GM12878 (cell line): Measurements from ENCODE around the gene STK11. TPM values are rescaled to one million over a fixed set of nuclear protein-coding genes. Genes with fewer than 3 reads are reported as not detected.

Source experiments
- ATAC-seq: fragments of 200-7000 bp; cut with Tn5 transposase; 3 replicates; pipeline ENCODE4 v1.9.1; 2020; ENCODE audit warnings: mild to moderate bottlenecking, moderate library complexity
- BruUV-seq: library from RNA; stranded (reverse); fragments of 400-500 nt; replicated peaks from 2 replicates; lab custom pipeline; 2021; lab: Mats Ljungman, UMichigan
- CTCF ChIA-PET: fragments of 300-600 bp; sonication (Branson Sonifier 250); formaldehyde crosslinking; extraction: SDS; loops from one replicate; lab custom pipeline; 2021; ENCODE audit warnings: inconsistent platforms; lab: Yijun Ruan, JAX
- POLR2A ChIA-PET: fragments of 350-600 bp; formaldehyde crosslinking; extraction: SDS; loops from one replicate; lab custom pipeline; 2021; ENCODE audit warnings: inconsistent platforms; lab: Charles Lee
- RAD21 ChIA-PET: fragments of 300-600 bp; sonication (Branson Sonifier 250); formaldehyde crosslinking; loops from one replicate; lab custom pipeline; 2023; ENCODE audit warnings: antibody characterized with exemption; ENCODE audit not compliant: unreplicated experiment; lab: Charles Lee
- SMC1A ChIA-PET: fragments of 300-600 bp; sonication (Branson Sonifier 250); formaldehyde crosslinking; loops from one replicate; lab custom pipeline; 2023; ENCODE audit not compliant: unreplicated experiment, uncharacterized antibody; lab: Charles Lee
- DNase-seq: peaks from one replicate; pipeline ENCODE4 v3.0.0-alpha.2; 2011; ENCODE audit warnings: low read depth, low spot score
- FAIRE-seq: peaks from 3 replicates; lab custom pipeline; 2011; peaks lifted over from hg19 to GRCh38; lab: Jason Lieb, UNC
- H2AFZ ChIP-seq: 2 replicates; pipeline ENCODE4 v1.6.0; 2011; ENCODE audit warnings: low read depth, low read length, control low read depth; ENCODE audit not compliant: control insufficient read depth
- H3K27ac ChIP-seq: 2 replicates; pipeline ENCODE4 v1.5.1; 2011; ENCODE audit warnings: control low read depth; ENCODE audit not compliant: control insufficient read depth, insufficient read depth
- H3K27me3 ChIP-seq, 2 experiments: replicated peaks in 1 of 2; 2 replicates each; pipeline versions ENCODE4 v1.6.0 to v1.6.1; 2011; ENCODE audit warnings: low read length in 1 of 2; ENCODE audit not compliant: control insufficient read depth in 2 of 2, insufficient read depth in 2 of 2
- H3K36me3 ChIP-seq, 2 experiments: 2 replicates each; pipeline ENCODE4 v1.5.1; 2011; ENCODE audit warnings: low read length in 1 of 2; ENCODE audit not compliant: control insufficient read depth in 2 of 2, insufficient read depth in 2 of 2
- H3K4me1 ChIP-seq: 2 replicates; pipeline ENCODE4 v1.6.1; 2011; ENCODE audit warnings: mild to moderate bottlenecking, low read length, moderate library complexity, mixed read lengths; ENCODE audit not compliant: control insufficient read depth, insufficient read depth
- H3K4me2 ChIP-seq: 2 replicates; pipeline ENCODE4 v1.6.0; 2011; ENCODE audit warnings: control low read depth; ENCODE audit not compliant: control insufficient read depth, insufficient read depth
- H3K4me3 ChIP-seq: fragments of 200-600 bp; sonication (generic); 2 replicates; pipeline ENCODE4 v1.5.1; 2016
- H3K79me2 ChIP-seq: 2 replicates; pipeline ENCODE4 v1.6.0; 2011; ENCODE audit warnings: low read length; ENCODE audit not compliant: control insufficient read depth, insufficient read depth
- H3K9ac ChIP-seq: 2 replicates; pipeline ENCODE4 v1.8.0; 2011; ENCODE audit warnings: low read length, control low read depth, mixed read lengths; ENCODE audit not compliant: control insufficient read depth, insufficient read depth
- H3K9me3 ChIP-seq: replicated peaks from 3 replicates; pipeline ENCODE4 v1.5.1; 2011; ENCODE audit warnings: mild to moderate bottlenecking, low read length; ENCODE audit not compliant: control insufficient read depth, insufficient read depth
- H4K20me1 ChIP-seq: 2 replicates; pipeline ENCODE4 v1.6.0; 2011; ENCODE audit not compliant: control insufficient read depth, insufficient read depth
- ATF7 ChIP-seq: fragments of 450-650 bp; IDR thresholded peaks from 2 replicates; pipeline ENCODE4 v1.6.1; 2016; ENCODE audit warnings: low read depth, mild to moderate bottlenecking
- CBFB ChIP-seq: IDR thresholded peaks from 2 replicates; pipeline ENCODE4 v1.6.1; 2016; ENCODE audit warnings: antibody characterized with exemption, low read depth
- FOS ChIP-seq: IDR thresholded peaks from 3 replicates; pipeline ENCODE4 v1.6.1; 2011; ENCODE audit warnings: borderline replicate concordance; ENCODE audit not compliant: insufficient read length; ENCODE audit errors: extremely low read depth
- HDGF ChIP-seq: fragments of 450-650 bp; IDR thresholded peaks from 2 replicates; pipeline ENCODE4 v1.6.1; 2016; ENCODE audit warnings: antibody characterized with exemption
- IKZF2 ChIP-seq, 2 experiments: fragments of 450-650 bp; IDR thresholded peaks; 2 replicates each; pipeline ENCODE4 v1.6.1; 2017; ENCODE audit warnings: mild to moderate bottlenecking in 2 of 2, moderate library complexity in 2 of 2
- LARP7 ChIP-seq: fragments of 450-650 bp; IDR thresholded peaks from 2 replicates; pipeline ENCODE4 v1.6.1; 2017; ENCODE audit warnings: mild to moderate bottlenecking
- MEF2A ChIP-seq: IDR thresholded peaks from 2 replicates; pipeline ENCODE4 v1.6.1; 2011; ENCODE audit warnings: low read depth, mild to moderate bottlenecking, low read length, moderate library complexity; ENCODE audit not compliant: insufficient read depth
- MXI1 ChIP-seq: fragments of 150-350 bp; IDR thresholded peaks from 2 replicates; pipeline ENCODE4 v1.6.1; 2011; ENCODE audit warnings: low read depth, mild to moderate bottlenecking, inconsistent platforms, low read length, improper control_type of control experiment
- NBN ChIP-seq: fragments of 450-650 bp; IDR thresholded peaks from 2 replicates; pipeline ENCODE4 v1.6.1; 2016
- NR2F1 ChIP-seq: fragments of 450-650 bp; conservative IDR thresholded peaks from 2 replicates; pipeline ENCODE4 v1.6.1; 2017; ENCODE audit warnings: mild to moderate bottlenecking
- POLR2A ChIP-seq: IDR thresholded peaks from 2 replicates; pipeline ENCODE4 v1.6.1; 2011; ENCODE audit warnings: low read depth, mild to moderate bottlenecking, low read length
- POU2F2 ChIP-seq: IDR thresholded peaks from 3 replicates; pipeline ENCODE4 v1.6.1; 2011; ENCODE audit warnings: low read depth, mild to moderate bottlenecking, low read length, borderline replicate concordance
- SIN3A ChIP-seq: IDR thresholded peaks from 2 replicates; pipeline ENCODE4 v1.6.1; 2012; ENCODE audit warnings: low read depth, low read length, improper control_type of control experiment
- TBL1XR1 ChIP-seq: IDR thresholded peaks from 2 replicates; pipeline ENCODE4 v1.6.1; 2012; ENCODE audit warnings: low read depth, low read length, improper control_type of control experiment
- TCF3 ChIP-seq: IDR thresholded peaks from 2 replicates; pipeline ENCODE4 v1.6.1; 2012; ENCODE audit warnings: low read depth, mild to moderate bottlenecking, low read length, borderline replicate concordance; ENCODE audit not compliant: insufficient read depth
- WGBS: methylation state at CpG from one replicate; pipeline ENCODE4 v1.1.6; 2016; ENCODE audit warnings: low lambda C conversion rate; ENCODE audit not compliant: insufficient replicate concordance, insufficient coverage; ENCODE audit errors: missing lambda C conversion rate; 5-methylcytosine and 5-hydroxymethylcytosine counted together
- in situ Hi-C: fragments of 300-500 bp; cut with MboI; formaldehyde crosslinking; loops from 9 replicates; pipeline ENCODE4 v1.14.3; 2018; ENCODE audit warnings: mixed read lengths
- intact Hi-C: fragments of 100-400 bp; cut with micrococcal nuclease; formaldehyde crosslinking; loops from one replicate; pipeline ENCODE4 v1.14.2; 2022; ENCODE audit not compliant: unreplicated experiment
- polyA plus RNA-seq, 11 experiments: library from polyadenylated mRNA; depleted of rRNA in 4 of 11; unstranded in 6 of 11; stranded (reverse) in 5 of 11; fragments of >200 nt; fragmentation: Nextera tagmentation in 4 of 11; fragmentation: Illumina TruSeq in 1 of 11; extraction: Ambion mirVana in 4 of 11; extraction: Trizol in 1 of 11; gene quantifications; 1 replicate in 1 of 11; 2 replicates in 10 of 11; pipeline versions ENCODE4 v1.2.1 to v1.2.3, GENCODE V29; 2011 to 2016; ENCODE audit warnings: inconsistent platforms in 2 of 11, missing spikeins in 2 of 11, low read depth in 1 of 11
- total RNA-seq, 4 experiments: library from RNA; depleted of rRNA in 3 of 4; stranded (reverse); fragments of >200 nt in 3 of 4; fragmentation: Illumina TruSeq in 1 of 4; extraction: Trizol in 1 of 4; gene quantifications; 2 replicates each; pipeline versions ENCODE4 v1.2.1 to v1.2.3, GENCODE V29; 2013 to 2021
- TF ChIP-seq, protein P1 (sequence below): IDR thresholded peaks from 2 replicates; pipeline ENCODE4 v1.6.1; 2011; ENCODE audit warnings: borderline replicate concordance, low read depth, mild to moderate bottlenecking, moderate library complexity, low read length; ENCODE audit not compliant: insufficient read depth, poor library complexity, severe bottlenecking
- TF ChIP-seq, protein P2 (sequence below): fragments of 450-650 bp; IDR thresholded peaks from 2 replicates; pipeline ENCODE4 v1.6.1; 2017; ENCODE audit warnings: low read depth, mild to moderate bottlenecking, moderate library complexity
- TF ChIP-seq, protein P3 (sequence below): fragments of 450-650 bp; IDR thresholded peaks from 2 replicates; pipeline ENCODE4 v1.6.1; 2016; ENCODE audit warnings: mild to moderate bottlenecking

Gene STK11
- total and polyA plus RNA-seq, 10 of the 15 experiments (the other 5 are each of a cell fraction or from before 2014, with no cell fraction given), result 0.33 to 71.0 (median 23.8) TPM

DNA sequence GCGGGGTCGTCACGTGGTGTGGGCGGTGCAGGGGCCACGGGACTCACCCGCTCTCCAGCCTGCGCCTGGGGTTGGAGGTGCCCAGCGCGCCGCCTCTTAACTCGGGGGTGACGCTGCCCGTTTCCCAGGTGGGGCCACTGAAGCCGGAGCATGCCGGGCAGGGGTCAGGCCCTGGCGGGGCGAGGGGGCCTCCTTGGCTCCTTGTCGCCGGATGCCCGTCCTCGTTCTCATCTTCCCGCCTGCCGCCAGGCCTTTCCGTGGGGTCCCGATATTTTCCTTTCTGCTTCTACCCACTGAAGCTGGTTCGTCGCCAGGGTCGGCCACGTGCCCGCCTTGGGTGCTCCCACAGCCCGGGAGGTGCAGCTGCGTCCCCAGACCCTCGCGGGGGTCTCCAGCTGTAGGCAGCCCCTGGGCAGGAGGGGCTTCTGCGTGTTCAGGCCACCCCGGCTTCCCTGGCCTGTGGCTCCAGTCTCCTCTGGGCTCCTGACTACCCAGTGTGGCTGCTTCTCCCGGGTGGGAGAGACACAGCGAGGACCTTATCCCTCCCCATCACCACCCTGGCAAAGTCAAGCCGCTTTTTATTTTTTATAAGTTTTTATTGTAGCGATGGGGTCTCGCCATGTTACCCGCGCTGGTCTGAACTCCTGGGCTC, 70.5 kb downstream of the STK11 start:
- Histone ChIP-seq H3K36me3 (peaks cover 35 to 52% of the 10 kb centered on the region in 2 experiments), H3K4me2 (peak overlapping the region; percentile 68), H3K79me2 (peaks cover 51% of the 10 kb centered on the region), H3K27me3 (no peaks in the 10 kb centered on the region), H2AFZ (peak overlapping the region; percentile 50), H3K4me1 (peaks cover 19% of the 10 kb centered on the region), H4K20me1 (no peaks in the 10 kb centered on the region; the same call in 1 of the 2 replicates), H3K9ac (peak overlapping the region; percentile 96), H3K27ac (peak overlapping the region; percentile 97), H3K9me3 (no peaks in the 10 kb centered on the region), H3K4me3 (peak overlapping the region; percentile 85)
- ATAC-seq, result no peak
- CTCF ChIA-PET, result interaction anchor here (1.5 kb wide), 1 partner anchor 32 kb away, joined by 8 read pairs; no protein-coding TSS in a partner anchor
- SMC1A ChIA-PET, result no interaction called here
- DNase-seq, result no peak
- POLR2A ChIA-PET, result interaction anchor here (1.2 kb wide), 1 partner anchor 33 kb away, joined by 3 read pairs; no protein-coding TSS in a partner anchor
- no TSS peak for BruUV-seq
- 1% methylated on average over 32 of the region's 43 CpGs for WGBS
- no peak for FAIRE-seq
- intact Hi-C loops (no loop called here), in situ Hi-C loops (loop anchor here (5.0 kb wide), 1 partner anchor 96 kb away; no protein-coding TSS in a partner anchor)
- RAD21 ChIA-PET, result interaction anchor here (1.4 to 3.9 kb wide), 2 partner anchors 32 to 96 kb away, joined by 5 to 29 read pairs; no protein-coding TSS in a partner anchor
- TF ChIP-seq LARP7, result peak; percentile 48
- TF ChIP-seq MXI1, result peak; percentile 15; the same call in 1 of the 2 replicates
- peak; percentile 14 for TF ChIP-seq POLR2A
- 0 out of 2 replicates have a peak, but pooled peaks have one; percentile 64 for TF ChIP-seq SIN3A
- TF ChIP-seq IKZF2 (IDR thresholded peaks at IDR 0.05), result peak; percentile 34 to 53; a peak in 2 of 4 replicates
- TF ChIP-seq, protein P1, sequence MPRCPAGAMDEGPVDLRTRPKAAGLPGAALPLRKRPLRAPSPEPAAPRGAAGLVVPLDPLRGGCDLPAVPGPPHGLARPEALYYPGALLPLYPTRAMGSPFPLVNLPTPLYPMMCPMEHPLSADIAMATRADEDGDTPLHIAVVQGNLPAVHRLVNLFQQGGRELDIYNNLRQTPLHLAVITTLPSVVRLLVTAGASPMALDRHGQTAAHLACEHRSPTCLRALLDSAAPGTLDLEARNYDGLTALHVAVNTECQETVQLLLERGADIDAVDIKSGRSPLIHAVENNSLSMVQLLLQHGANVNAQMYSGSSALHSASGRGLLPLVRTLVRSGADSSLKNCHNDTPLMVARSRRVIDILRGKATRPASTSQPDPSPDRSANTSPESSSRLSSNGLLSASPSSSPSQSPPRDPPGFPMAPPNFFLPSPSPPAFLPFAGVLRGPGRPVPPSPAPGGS, result no peak
- TF ChIP-seq FOS, result no peak
- 0 out of 2 replicates have a peak, but pooled peaks have one; percentile 9 for TF ChIP-seq HDGF
- peak; percentile 54; the same call in 1 of the 2 replicates for TF ChIP-seq NBN
- TF ChIP-seq TBL1XR1, result no peak
- TF ChIP-seq MEF2A, result no peak
- no peak for TF ChIP-seq POU2F2
- TF ChIP-seq, protein P2, sequence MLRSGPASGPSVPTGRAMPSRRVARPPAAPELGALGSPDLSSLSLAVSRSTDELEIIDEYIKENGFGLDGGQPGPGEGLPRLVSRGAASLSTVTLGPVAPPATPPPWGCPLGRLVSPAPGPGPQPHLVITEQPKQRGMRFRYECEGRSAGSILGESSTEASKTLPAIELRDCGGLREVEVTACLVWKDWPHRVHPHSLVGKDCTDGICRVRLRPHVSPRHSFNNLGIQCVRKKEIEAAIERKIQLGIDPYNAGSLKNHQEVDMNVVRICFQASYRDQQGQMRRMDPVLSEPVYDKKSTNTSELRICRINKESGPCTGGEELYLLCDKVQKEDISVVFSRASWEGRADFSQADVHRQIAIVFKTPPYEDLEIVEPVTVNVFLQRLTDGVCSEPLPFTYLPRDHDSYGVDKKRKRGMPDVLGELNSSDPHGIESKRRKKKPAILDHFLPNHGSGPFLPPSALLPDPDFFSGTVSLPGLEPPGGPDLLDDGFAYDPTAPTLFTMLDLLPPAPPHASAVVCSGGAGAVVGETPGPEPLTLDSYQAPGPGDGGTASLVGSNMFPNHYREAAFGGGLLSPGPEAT, result peak; percentile 22; the same call in 1 of the 2 replicates
- 0 out of 2 replicates have a peak, but pooled peaks have one; percentile 35 for TF ChIP-seq TCF3
- TF ChIP-seq ATF7, result peak; percentile 68
- TF ChIP-seq NR2F1, result no peak
- peak; percentile 12; the same call in 1 of the 2 replicates for TF ChIP-seq CBFB
- TF ChIP-seq, protein P3, sequence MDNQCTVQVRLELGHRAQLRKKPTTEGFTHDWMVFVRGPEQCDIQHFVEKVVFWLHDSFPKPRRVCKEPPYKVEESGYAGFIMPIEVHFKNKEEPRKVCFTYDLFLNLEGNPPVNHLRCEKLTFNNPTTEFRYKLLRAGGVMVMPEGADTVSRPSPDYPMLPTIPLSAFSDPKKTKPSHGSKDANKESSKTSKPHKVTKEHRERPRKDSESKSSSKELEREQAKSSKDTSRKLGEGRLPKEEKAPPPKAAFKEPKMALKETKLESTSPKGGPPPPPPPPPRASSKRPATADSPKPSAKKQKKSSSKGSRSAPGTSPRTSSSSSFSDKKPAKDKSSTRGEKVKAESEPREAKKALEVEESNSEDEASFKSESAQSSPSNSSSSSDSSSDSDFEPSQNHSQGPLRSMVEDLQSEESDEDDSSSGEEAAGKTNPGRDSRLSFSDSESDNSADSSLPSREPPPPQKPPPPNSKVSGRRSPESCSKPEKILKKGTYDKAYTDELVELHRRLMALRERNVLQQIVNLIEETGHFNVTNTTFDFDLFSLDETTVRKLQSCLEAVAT, result 0 out of 2 replicates have a peak, but pooled peaks have one; percentile 28
